Activated CD8-positive, alpha-beta memory T cell treated with anti-CD3 and anti-CD28 coated beads, Interleukin-2, amount 50 U/mL, for 24 hours (primary cell): Measurements from ENCODE around the gene REEP1.

ENCODE experiments used
- DNase-seq: peaks from one replicate; pipeline ENCODE4 v3.0.0-alpha.2; 2020; ENCODE audit errors: extremely low read depth

The REEP1 gene

DNA sequence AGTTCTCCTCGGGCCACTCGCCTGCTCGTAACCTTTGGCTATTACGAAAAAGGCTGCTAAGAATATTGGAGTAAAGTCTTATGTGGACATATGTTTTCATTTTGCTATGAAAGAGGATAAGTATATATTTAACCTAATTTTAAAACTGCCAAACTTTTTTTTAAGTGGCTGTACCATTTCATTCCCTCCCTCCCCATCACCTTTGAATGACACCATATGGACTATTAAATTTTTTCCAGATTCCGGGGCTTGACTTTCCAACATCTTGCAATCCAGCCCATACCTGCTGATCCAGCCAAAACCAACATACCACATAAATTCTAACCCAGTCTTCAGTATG lies 31.5 kb downstream of the REEP1 start:
- DNase-seq, result no peak

DNA sequence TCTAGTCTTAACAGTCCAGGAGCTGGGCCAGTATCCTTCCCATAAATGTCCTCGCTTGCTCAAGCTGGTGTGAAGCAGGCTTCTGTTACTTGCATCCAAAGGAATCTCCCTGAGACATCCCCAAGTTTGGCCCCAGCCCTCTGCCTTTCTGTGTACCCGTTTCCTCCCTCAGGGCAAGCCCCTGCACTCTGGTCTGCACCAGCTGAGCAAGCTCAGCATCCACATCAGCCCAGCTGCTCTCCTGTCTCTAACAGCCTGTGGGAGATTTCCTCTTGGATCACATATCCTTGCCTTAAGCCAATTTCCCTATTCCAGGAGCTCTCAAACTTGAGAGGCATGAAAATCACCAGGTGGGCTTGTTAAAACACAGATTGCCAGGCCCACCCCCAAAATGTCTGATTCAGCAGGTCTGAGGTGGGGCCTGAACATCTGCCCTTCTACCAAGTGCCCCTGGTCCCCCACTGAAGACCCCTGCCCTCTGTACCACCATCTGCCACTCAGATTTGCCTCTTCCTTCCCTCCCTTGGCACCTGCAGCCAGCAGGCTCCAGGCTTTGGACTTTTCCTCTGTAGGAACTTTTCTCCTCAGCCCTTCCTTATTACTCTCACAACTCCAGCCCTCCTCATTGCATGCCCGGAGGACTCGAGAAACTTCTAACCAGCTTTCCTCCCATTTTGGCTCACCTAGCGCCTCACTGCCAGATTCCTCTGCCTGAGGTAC lies 32.1 kb downstream of the REEP1 start:
- no peak for DNase-seq

DNA sequence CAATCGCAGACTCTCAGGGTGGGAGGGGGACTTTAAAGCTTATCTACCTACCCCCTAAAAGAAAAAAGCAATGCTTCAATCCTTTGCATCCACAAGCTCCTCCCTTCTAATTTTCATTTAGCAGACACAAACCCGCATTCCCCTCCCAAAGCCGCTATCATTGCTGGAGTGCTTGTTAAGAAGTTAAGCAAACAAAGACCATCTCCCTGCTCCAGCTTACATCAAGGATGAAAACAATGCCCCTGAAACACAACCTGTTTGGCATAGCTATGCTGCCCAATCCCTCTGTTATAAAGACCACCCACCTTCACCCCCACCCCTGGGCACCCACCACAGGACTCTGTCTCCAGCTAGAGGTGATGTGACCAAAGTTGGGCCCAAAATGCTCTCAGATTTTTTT lies 33.0 kb downstream of the REEP1 start:
- DNase-seq, result no peak

DNA sequence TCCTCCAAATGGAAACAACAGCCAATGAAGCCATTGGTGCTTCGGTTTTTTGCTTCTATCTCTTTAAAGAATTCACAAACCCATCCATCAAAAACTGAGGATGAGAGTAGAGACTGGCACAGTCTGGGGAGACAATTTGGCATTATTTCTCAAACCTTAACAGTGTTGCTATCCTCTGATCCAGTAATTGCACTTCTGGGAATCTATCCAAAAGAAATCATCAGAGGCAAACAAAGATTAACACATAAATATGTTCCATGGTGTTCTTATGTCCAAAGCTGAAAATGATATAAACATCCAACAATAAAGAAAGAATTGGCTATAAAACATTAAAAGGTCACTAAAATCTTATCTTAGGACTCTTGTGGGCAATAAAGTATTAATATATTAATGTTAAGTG lies 35.1 kb downstream of the REEP1 start:
- no peak for DNase-seq

DNA sequence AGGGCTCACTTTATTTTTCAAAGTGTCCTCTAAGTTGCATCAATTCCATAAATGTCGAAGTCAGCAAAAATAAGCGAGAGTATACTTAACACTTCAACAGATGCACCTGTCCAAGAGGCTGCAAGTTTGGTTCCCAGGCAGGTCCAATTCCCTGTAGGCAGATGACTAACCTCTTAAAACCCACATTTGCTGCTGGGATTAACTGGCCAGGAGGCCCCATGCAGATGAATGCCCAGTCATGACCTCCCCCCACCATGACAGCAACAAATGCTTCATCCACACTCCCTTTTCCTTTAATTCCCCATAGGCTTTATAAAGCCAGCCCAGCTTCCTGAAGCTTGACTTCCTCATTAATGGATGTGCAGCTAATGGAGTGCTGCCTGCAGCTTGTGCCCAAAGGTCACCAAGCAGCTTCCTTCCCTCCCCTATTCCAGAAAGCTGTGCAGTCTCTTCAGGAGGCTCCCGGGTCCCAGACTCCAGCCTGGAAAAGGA lies 35.7 kb downstream of the REEP1 start:
- no peak for DNase-seq

DNA sequence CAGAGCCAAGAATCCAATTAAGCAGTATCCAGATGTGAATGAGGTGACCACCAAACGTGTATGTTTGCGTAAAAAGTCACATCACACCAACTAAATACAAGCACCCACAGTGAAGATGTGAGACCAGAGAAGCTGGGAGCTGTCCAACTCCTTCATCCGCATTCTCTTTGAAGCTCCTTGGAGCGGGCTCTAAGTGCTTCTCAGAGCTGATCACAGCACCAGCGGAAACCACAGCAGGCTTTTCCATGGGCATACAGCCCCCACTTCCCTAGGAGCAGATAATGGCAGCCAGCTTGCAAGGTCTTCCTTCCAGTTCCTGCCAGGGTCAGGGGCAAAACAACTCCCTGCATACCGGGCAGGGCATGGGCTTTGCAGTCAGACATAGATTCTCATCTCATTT lies 36.4 kb downstream of the REEP1 start:
- DNase-seq, result no peak

DNA sequence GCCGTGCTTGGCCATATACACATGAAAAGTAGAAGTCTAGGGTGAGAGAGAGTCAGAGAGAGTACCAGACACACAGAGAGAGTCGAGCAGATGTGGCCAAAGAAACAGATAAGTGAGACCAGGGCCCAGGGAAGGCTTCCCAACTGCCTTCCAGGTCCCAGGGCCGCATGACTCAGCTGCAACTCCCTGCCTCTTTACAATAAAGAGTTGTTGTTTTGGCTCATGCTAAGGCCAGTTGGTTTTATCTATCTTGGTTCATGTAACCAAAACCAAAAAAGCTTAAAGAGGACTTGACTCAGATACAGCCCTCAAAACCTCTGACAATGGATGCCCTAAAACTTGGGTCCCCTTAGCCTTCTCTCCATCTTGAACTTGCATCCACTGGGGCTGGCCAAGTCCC lies 36.9 kb downstream of the REEP1 start:
- DNase-seq, result no peak

DNA sequence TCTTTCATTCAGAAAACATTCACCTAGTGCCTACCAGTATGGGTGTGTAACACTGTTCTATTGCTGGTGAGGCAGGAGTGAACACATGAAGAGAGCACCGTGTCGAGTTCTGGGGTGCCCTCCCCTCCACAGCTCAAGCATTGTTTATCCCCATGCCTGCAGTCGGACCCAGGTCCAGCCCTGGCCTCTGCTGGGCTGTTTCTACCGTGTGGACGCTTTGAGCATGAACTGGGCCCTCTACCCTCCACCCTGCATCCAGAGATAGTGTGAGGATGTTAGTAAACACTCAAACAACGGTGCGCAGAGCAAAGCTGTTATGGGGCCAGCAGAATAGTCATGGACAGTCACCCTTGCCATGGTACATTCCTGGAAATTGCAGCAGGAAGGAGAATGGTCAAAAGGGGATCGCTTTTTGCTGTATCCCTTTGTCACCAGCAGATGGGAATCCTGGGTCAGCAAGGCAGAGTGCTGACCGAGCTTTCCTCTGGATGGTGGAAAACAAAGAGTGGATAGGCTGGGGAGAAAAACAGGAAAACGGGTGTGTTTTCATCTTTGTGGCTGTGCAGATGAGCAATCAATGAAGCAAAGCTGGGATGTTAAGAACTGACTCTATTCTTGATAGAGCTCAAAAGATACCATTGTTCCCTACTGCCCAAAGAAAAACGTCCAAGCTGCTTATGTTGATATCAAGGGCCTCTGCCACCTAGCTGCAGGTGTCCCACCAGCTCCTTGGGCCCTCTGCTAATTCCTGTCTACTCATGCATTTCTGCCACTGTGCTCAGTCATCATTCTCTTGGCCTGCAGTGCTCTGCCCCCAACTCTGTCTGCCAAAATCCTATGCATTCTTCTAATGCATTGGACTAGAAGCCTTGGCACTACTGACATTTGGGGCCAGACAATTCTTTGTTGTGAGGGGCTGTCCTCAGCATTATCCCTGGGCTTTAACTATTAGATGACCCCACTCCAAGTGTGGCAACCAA lies 38.7 kb downstream of the REEP1 start:
- DNase-seq, result no peak

DNA sequence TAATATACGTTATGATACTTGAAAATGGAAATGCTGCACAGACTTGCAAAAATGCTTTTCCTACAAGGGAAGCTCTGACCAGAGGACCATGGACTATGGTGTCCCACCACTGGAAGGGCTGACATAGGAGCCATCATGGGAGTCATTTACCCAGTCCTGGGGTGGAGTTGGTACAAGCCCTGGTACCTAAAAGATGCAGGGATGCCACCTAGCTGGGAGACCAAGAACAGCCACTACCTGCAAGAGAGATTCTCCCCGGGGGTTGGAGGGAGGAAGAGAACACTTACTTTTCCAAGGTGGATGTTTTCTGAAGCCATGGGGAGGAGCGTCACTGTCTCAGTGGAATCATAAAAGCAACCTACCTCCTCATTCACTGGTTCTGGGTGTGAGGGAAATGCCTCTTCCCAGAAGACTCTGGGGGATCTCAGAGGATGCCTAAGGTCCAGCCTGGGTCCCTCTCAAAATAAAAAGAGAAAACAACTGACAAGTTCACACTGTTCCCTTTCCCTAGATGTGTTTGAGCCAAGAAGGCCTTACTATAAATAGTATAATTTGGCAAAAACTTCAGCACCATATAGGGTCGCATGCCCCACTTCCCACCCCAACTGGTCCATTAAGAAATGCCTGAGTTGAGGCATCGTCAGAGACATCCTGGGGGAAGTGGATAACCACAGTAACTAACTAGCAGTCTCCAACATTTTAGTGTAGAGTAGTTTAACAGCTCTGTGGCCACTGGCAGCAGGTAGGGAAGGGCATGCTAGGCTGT lies 39.9 kb downstream of the REEP1 start:
- DNase-seq, result no peak

DNA sequence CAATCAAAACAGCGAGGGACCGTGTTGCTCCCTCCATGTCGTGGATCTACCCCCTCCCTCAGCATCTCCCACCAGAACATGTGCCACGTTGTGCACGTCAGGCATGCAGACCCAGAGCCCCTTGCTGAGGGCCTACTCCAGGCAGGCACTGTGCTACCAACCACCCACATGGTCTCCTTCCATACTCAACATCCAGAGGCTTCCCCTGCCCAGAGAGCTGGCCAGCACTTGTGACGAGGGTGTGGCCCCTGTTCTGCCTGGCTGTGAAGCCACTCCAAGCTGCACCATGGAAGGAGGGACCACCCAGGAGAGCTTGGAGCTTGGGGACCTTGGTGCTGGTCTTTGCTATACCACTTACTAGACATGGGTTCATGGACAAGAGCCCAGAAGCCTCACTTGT lies 40.5 kb downstream of the REEP1 start:
- no peak for DNase-seq

DNA sequence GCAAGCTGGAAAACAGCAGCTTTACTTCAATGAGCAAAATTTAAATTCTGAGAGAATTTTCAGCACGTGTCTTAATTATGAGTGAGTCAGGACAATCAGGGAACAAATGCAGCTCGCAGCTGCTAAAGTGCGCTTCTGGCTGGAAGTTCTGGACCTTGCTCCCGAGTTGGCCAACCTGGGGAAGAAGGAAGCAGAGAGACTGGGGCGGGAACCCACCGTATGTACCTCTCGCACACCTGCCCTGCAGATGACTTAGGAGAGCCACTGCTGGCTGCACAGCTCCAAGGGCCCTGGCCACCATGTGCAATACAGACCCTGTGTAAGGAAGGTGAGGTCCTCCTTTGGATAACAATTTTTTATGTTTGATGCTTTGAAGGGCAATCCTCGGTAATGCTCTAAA lies 42.4 kb downstream of the REEP1 start:
- no peak for DNase-seq

DNA sequence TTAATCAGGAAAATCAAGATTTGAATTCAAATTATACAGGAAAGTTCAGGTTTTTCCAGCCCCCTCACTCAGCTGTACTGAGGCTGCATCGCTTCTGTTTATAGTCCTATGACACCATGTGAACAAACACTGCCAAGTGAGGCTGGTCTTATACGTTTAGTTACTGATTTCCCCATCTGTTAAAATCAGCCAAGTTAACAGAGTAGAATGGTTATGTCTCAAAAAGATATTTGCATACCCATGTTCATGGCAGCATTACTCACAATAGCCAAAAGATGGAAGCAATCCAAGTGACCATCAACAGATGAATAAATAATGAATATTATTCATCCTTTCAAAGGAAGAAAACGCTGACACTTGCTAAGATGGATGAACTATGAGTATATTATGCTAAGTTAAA lies 43.8 kb downstream of the REEP1 start:
- DNase-seq, result no peak

DNA sequence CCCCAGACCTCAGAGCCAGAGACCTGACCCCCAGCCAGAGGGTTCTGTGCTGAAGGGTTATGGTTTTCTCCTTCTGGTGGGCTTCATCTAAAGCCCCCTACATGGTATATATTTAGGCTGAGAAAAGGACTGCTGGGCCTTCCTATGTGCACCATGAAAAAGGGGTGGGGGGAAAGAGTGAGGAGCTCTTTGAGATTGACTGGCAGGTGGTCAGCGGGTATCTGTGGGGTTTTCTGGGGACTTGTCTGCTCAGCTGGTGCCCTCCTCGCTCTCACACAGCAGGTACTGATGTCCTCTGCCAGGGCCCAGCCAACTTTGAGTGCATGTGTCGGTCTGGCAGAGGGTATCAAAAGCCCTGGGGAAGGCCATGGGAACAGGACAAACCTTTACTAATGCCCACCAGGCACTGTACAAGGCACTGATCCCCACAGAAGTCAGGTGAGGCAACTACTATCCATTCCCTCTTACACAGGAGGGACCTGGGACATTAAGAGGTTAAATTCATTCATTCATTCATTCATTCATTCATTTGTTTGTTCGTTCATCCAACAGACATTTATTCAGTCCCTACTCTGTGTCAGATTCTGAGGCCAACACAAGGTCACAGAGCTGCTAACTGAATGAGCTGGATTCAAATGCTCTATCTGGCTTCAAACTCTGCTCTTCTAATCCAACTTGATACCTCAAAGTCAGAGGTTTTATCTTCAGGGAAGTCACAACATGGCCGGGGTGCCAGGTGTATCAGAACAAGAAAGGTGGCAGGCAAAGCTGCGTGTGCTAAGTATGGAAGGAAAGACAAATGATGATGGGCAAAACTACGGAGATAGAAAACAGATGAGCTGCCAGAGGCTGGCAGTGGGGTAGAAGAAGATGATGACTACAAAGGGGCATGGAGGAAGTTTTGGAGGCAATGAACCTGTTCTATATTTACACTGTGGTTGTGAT lies 44.6 kb downstream of the REEP1 start:
- DNase-seq, result no peak

DNA sequence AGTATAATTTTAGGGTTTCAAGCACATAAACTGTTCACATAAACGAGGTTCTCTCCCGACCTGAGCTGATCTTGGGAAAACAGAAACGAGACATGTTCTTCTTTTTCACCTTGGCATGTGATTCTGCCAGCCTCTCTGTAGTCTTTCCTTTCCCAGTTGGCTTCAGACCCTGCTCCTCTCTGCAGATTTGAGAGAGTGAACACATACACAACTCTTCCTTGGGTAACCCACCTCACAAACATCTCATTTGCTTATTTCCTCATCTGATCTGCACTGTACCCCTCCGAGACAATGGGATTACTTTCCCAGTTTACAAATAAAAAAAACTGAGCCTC lies 46.1 kb downstream of the REEP1 start:
- DNase-seq, result no peak

DNA sequence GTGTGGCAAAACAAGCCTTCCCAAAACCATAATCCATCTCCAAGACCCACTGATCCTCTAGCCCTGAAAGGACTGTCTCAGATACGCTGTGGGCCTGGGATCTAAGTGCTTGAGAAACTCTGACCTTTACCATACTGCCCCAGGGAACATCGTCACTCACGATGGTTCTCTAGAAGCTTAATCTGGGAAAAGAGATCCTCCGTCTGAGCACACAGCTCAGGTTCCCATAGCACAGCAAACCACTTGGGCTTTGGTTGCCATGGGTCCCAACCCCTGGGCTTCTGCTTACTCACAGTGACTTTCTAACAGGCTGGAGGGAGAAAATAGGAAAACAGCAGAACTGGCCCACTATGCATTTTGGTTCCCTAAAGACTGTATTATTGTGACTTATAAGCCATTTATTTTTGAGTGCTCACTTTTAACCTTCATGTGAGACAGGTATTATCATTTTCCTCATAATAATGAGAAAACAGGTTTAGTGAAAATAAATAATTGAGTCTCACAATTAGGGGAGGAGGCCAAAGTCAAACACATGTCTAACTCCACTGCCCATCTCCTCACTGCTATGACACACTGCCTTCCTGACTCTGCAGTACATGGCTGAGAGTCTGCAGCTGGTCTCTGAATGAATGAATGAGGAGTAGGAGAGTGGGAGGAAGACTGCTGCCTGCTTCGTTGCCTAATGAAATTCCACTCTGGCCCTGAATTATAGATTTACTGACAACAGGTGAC lies 46.7 kb downstream of the REEP1 start:
- no peak for DNase-seq

DNA sequence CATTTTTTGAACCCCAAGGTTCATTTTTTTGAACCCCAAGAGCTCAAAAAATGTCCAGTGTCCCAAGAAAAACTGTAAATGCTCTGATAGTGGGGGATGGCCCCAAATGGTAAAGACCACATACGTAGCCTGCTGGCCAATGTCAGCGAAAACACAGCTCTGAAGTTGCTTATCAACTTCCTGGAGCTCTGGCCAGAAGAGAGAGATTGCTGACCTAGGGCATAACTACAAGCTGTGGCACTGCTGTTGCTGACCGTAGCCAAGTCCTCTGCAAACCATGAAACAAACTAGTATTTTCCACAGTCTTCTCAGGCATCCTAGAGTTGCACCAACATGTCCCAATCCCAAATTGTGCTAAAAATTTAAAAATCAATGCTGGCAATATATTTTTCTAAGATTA lies 50.9 kb downstream of the REEP1 start:
- no peak for DNase-seq

DNA sequence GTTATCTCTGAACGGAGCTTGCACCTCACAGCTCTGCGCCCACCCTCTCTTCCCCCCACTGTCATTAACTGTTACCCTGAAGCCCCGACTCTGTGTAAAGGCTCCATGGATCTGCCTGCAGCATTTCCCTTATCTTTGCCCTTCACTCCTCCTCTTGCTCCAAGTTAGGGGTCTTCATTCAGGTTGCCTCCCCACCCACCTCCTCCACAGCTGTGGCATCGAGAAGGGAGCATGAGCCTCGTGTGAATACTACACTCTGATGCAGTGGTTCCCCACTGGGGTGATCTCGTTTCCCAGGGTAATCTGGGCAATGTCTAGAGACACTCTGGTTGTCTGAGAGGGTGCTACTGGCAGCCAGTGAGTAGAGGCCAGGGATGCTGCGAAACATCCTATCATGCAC lies 51.4 kb downstream of the REEP1 start:
- no peak for DNase-seq

DNA sequence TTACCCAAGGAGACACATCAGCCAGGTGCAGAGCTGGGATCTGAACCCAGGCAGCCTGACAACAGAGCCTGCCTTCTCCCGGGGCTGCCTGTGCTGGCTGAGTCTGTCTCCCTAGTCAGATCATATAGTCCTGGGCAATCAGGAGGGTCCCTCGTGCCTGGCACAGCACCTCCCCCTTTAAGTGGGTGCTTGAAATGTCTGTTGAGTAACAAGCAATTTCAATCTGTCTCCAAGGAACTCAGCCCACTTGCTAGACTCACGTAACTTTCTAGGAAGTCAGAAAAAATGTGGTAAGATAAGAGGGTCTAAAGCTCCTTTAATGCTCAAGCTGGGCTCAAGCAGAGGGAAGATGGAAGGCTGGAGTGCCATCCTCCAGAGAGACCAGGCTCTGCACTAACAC lies 51.9 kb downstream of the REEP1 start:
- DNase-seq, result no peak

DNA sequence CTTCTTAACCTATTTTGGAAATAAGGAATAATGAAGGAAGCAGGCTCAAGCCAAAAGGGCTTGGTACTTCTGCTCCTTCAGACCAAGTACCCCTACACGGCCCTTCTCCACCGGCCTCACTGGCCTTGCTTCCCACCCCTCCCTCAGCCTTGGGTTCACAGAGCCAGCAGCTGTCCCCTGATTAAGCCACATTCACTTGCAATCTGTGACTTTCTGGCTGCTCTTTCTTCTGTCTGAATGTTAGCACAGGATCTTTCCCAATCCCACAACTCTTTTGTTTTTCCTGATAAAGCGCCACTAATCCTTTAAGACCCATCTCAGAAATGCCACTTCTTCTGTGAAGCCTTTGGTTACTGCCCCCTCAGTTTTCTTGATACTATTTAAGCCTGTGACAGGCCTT lies 52.4 kb downstream of the REEP1 start:
- DNase-seq, result no peak

DNA sequence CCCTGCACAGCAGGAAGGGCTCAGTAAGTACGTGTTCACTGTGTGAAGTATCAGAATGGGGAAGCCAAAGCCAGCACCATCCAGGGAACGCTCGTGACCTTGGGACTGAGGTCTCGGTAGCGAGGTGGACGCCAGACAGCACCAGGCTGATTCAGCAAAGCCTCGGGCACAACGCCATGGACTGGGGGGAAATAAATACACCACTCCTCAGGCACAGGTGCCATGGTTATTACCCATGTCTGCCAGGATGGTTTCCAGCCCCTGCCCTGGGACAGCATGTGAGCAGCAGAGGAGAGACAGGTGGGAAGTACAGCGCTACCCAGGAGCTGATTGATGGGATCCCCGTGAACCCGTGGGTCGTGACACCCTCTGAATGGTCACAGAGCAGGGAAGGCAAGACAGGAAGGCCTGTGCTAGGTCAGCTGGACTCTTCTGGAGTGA lies 53.0 kb downstream of the REEP1 start:
- DNase-seq, result no peak
